Vagina (tissue), 2 donors: ENCODE data around the gene MRGPRD. TPM values are rescaled to one million over a fixed set of nuclear protein-coding genes. Genes with fewer than 3 reads are reported as not detected.
A peak's percentile ranks its signal among the peaks of the same experiment; 100 is the strongest.

Source experiments
- DNase-seq, 2 donors: peaks; one replicate each; pipeline ENCODE4 v3.0.0-alpha.2; 2017; ENCODE audit errors: extremely low spot score in 2 of 2
- H3K27ac ChIP-seq: fragments of 200-600 bp; sonication (generic); one replicate; pipeline ENCODE4 v1.5.1; 2019
- H3K27me3 ChIP-seq: fragments of 200-600 bp; sonication (generic); one replicate; pipeline ENCODE4 v1.5.1; 2019
- H3K36me3 ChIP-seq, 2 donors: fragments of 200-600 bp; sonication (generic); one replicate each; pipeline ENCODE4 v1.5.1; 2017 to 2019
- H3K4me1 ChIP-seq: fragments of 200-600 bp; sonication (generic); one replicate; pipeline ENCODE4 v1.5.1; 2019
- H3K4me3 ChIP-seq, 2 donors: fragments of 200-600 bp; sonication (generic); 1 replicate in 1 of 2; 2 replicates in 1 of 2; pipeline ENCODE4 v1.5.1; 2016 to 2019
- H3K9me3 ChIP-seq: fragments of 200-600 bp; sonication (generic); one replicate; pipeline ENCODE4 v1.5.1; 2019
- CTCF ChIP-seq, 3 experiments: fragments of 450-650 bp in 2 of 3; fragments of 200-600 bp in 1 of 3; sonication (generic) in 1 of 3; IDR thresholded peaks; one replicate each; pipeline ENCODE4 v1.5.1; 2017 to 2019; ENCODE audit warnings: antibody characterized with exemption in 3 of 3, mild to moderate bottlenecking in 2 of 3, moderate library complexity in 2 of 3
- POLR2A ChIP-seq, 2 donors: fragments of 450-650 bp; IDR thresholded peaks; one replicate each; pipeline ENCODE4 v1.6.1; 2017; ENCODE audit warnings: antibody characterized with exemption in 2 of 2, mild to moderate bottlenecking in 2 of 2, moderate library complexity in 2 of 2
- POLR2AphosphoS5 ChIP-seq, 2 donors: sonication (generic); formaldehyde crosslinking; IDR thresholded peaks; one replicate each; pipeline ENCODE4 v1.9.0; 2017; ENCODE audit warnings: antibody characterized with exemption in 2 of 2, mild to moderate bottlenecking in 2 of 2, low read depth in 1 of 2; ENCODE audit not compliant: insufficient read depth in 1 of 2
- intact Hi-C: fragments of 100-400 bp; cut with DNase I; formaldehyde crosslinking; loops from one replicate; pipeline ENCODE4 v1.15.1; 2023
- total RNA-seq: library from RNA; depleted of rRNA; stranded (reverse); fragments of >200 nt; gene quantifications from one replicate; pipeline ENCODE4 v1.2.3, GENCODE V29; 2016

The MRGPRD gene
- total RNA-seq, 1 donor from 2014 or later = not detected

DNA sequence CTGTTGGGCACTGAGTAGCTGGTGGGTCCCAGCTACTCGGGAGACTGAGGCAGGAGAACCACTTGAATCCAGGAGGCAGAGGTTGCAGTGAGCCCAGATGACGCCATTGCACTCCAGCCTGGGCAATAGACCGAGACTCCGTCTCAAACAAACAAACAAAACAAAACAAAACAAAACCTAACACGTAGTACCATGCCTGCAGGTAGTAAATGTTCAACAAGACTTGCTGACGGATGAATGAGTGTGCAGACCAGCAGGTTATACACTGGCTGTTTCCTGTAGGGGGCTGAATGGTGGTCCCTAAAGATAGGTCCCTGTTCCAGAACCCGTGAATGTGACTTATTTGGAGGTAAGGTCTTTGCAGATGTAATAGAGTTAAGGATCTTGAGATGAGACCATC, 12.8 kb upstream of the MRGPRD start:
- Histone ChIP-seq H3K9me3 (no peaks in the 10 kb centered on the region), H3K27me3 (no peaks in the 10 kb centered on the region), H3K27ac (no peak overlapping the region), H3K4me3 (no peak overlapping the region), H3K36me3 (no peaks in the 10 kb centered on the region), H3K4me1 (peaks cover 11% of the 10 kb centered on the region)
- intact Hi-C loops = no loop called here
- DNase-seq = no peak
- no peak for TF ChIP-seq CTCF (IDR thresholded peaks at IDR 0.05)
- TF ChIP-seq POLR2A (IDR thresholded peaks at IDR 0.05) = no peak
- no peak for TF ChIP-seq POLR2AphosphoS5 (IDR thresholded peaks at IDR 0.05; ENCODE audit: insufficient read depth in 1 of 2, low read depth in 1 of 2)

DNA sequence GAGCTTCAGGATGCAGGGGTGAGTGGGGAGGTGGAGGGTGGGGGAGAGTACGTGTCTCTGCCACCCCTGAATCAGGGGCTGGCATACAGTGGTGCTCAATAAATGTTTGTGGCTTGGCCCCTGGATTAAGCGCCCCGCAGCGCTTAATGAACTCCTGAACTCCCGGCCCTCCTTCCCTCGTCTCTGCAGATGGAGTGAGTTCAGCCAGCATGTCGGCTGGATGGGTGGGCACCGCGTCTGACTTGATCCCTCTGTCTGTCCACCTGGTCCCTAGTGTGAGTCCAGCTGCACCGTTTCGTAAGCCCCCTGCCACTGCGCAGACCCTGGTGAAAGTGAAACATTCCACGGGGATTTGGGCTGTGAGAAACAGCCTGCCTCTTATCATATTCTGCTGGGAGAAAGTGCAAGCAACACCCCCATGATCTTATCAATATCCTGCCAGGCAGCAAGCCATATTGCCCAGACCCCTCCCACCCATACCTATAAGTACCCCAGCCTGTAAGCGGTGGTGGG, 12.0 kb upstream of the MRGPRD start:
- Histone ChIP-seq H3K36me3 (no peaks in the 10 kb centered on the region), H3K9me3 (no peaks in the 10 kb centered on the region), H3K27ac (no peak overlapping the region), H3K4me1 (peaks cover 4% of the 10 kb centered on the region), H3K4me3 (no peak overlapping the region), H3K27me3 (no peaks in the 10 kb centered on the region)
- TF ChIP-seq CTCF (IDR thresholded peaks at IDR 0.05) (no peak), POLR2A (IDR thresholded peaks at IDR 0.05) (no peak), POLR2AphosphoS5 (IDR thresholded peaks at IDR 0.05; ENCODE audit: insufficient read depth in 1 of 2, low read depth in 1 of 2) (no peak)
- intact Hi-C loops = no loop called here
- peak in 1 of 2 donors; percentile 62 for DNase-seq

DNA sequence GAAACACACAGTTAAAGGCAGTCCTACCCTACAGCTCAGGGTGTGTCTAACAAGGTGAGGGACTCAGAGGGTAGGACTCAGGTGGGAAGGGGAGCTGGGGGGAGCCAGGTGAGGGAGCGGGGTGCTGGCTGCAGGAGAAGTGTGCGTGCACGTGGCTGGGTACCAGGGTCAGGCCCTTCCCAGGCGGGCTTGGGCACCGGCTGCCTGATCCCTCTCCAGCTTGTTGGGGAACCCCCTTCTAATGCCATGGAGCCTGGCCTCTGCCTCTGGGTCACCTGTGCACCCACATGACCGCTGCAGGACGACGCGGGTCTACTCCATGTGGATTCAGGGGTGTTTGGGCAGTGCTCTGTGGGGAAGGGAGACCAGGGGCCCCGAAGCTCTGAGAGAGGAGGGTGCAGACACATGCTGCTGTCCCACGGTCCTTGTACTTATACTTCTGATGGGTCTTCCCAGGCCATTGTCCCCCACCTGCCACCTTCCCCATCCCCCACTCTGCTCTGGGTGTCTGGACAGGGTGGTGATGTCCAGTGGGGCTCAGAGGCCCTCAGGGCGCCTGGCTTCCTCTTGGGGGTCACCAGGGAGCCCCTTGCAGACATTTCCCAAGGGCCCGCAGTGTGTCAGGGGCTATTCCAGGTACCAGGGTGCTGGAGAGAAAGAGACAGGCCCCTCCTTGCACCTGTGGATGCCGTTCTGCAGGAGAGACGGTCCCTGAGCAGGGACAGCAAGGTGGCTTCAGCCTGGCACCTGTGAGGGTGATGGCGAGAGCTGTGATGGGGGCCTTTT, 10.4 kb upstream of the MRGPRD start:
- Histone ChIP-seq H3K9me3 (no peaks in the 10 kb centered on the region), H3K27ac (no peak overlapping the region), H3K4me3 (no peak overlapping the region), H3K27me3 (no peaks in the 10 kb centered on the region), H3K4me1 (no peaks in the 10 kb centered on the region), H3K36me3 (no peaks in the 10 kb centered on the region)
- TF ChIP-seq CTCF (IDR thresholded peaks at IDR 0.05) = no peak
- no peak for TF ChIP-seq POLR2AphosphoS5 (IDR thresholded peaks at IDR 0.05; ENCODE audit: insufficient read depth in 1 of 2, low read depth in 1 of 2)
- no peak for TF ChIP-seq POLR2A (IDR thresholded peaks at IDR 0.05)
- intact Hi-C loops = no loop called here
- DNase-seq = peak in 1 of 2 donors; percentile 74

DNA sequence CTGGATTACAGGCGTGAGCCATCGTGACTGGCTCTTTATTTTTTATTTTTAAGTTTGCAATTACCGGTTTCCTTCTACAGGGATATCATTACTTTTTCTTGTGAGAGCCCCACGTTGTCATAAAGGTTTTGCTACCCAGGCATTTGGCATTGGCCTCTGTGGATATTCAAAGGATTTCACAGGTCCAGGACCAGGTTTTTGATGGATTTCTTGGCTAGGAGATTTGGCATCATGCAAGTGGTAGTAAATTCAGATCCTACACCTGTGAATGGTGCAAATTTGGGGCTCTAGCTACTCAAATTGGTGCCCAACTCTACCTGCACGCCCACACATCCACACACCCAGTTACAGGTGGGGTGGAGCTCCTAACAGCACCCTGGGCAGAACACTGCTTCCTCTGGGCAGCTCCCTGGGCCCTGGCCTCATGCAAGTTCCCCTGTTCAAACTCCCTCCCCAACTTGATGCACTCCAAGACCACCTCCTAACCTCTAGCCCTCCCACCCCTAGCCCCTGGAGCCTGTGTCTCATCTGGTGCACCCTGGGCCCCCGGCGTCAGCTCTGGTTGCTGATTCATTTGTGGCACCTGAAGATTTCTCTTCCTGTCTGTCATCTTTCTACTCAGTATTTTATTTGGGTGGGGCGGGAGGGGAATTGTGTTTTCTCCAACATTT, 9.3 kb upstream of the MRGPRD start:
- no peaks in the 10 kb centered on the region for H3K4me1 ChIP-seq
- TF ChIP-seq POLR2A (IDR thresholded peaks at IDR 0.05) = no peak
- no peak for TF ChIP-seq CTCF (IDR thresholded peaks at IDR 0.05)
- TF ChIP-seq POLR2AphosphoS5 (IDR thresholded peaks at IDR 0.05; ENCODE audit: insufficient read depth in 1 of 2, low read depth in 1 of 2) = no peak
- intact Hi-C loops = no loop called here
- no peaks in the 10 kb centered on the region for H3K27me3 ChIP-seq
- H3K9me3 ChIP-seq = no peaks in the 10 kb centered on the region
- H3K36me3 ChIP-seq = no peaks in the 10 kb centered on the region
- no peak overlapping the region for H3K4me3 ChIP-seq
- peak in 1 of 2 donors; percentile 60 for DNase-seq
- no peak overlapping the region for H3K27ac ChIP-seq

- Histone ChIP-seq H3K9me3 (no peaks in the 10 kb centered on the region), H3K4me3 (no peak overlapping the region), H3K27me3 (no peaks in the 10 kb centered on the region), H3K4me1 (no peaks in the 10 kb centered on the region), H3K36me3 (no peaks in the 10 kb centered on the region), H3K27ac (no peak overlapping the region)
- intact Hi-C loops = no loop called here
- DNase-seq = no peak
- TF ChIP-seq POLR2AphosphoS5 (IDR thresholded peaks at IDR 0.05; ENCODE audit: insufficient read depth in 1 of 2, low read depth in 1 of 2) (no peak), POLR2A (IDR thresholded peaks at IDR 0.05) (no peak), CTCF (IDR thresholded peaks at IDR 0.05) (no peak)
Observed at GRCh38 chr11:68988491-68988890, 7.7 kb upstream of the MRGPRD start.
